GM23338 (cell line): ENCODE data around the gene DNAJC15. TPM values are rescaled to one million over a fixed set of nuclear protein-coding genes. Genes with fewer than 3 reads are reported as not detected.

Source experiments
- ATAC-seq: fragments of 200-7000 bp; cut with Tn5 transposase; 3 replicates; pipeline ENCODE4 v1.9.1; 2020
- DNase-seq: peaks from one replicate; pipeline ENCODE4 v3.0.0-alpha.2; 2015; ENCODE audit warnings: low spot score
- H2AFZ ChIP-seq: fragments of 200-600 bp; sonication (generic); 2 replicates; pipeline ENCODE4 v1.8.0; 2016; ENCODE audit warnings: antibody characterized with exemption, mild to moderate bottlenecking, moderate library complexity
- H3F3A ChIP-seq: fragments of 200-600 bp; sonication (generic); replicated peaks from 2 replicates; pipeline ENCODE4 v1.8.0; 2017; ENCODE audit warnings: antibody characterized with exemption, mixed run types, low read depth
- H3K27ac ChIP-seq: fragments of 200-600 bp; sonication (generic); 2 replicates; pipeline ENCODE4 v1.6.1; 2016; ENCODE audit warnings: low read depth
- H3K27me3 ChIP-seq: fragments of 200-600 bp; sonication (generic); 2 replicates; pipeline ENCODE4 v1.8.0; 2016; ENCODE audit warnings: mild to moderate bottlenecking, mixed run types, moderate library complexity; ENCODE audit not compliant: insufficient read depth
- H3K36me3 ChIP-seq: fragments of 200-600 bp; sonication (generic); 2 replicates; pipeline ENCODE4 v1.8.0; 2016; ENCODE audit warnings: mild to moderate bottlenecking; ENCODE audit not compliant: insufficient read depth
- H3K4me1 ChIP-seq: fragments of 200-600 bp; sonication (generic); 2 replicates; pipeline ENCODE4 v1.8.0; 2016; ENCODE audit warnings: mild to moderate bottlenecking, moderate library complexity; ENCODE audit not compliant: insufficient read depth
- H3K4me2 ChIP-seq: fragments of 200-600 bp; sonication (generic); 2 replicates; pipeline ENCODE4 v1.7.1; 2017; ENCODE audit warnings: mixed run types
- H3K4me3 ChIP-seq: fragments of 200-600 bp; sonication (generic); 2 replicates; pipeline ENCODE4 v1.6.1; 2016; ENCODE audit warnings: mixed run types
- H3K79me2 ChIP-seq: fragments of 200-600 bp; sonication (generic); replicated peaks from 2 replicates; pipeline ENCODE4 v1.8.0; 2017; ENCODE audit warnings: mild to moderate bottlenecking; ENCODE audit not compliant: insufficient read depth
- H3K9me2 ChIP-seq: fragments of 200-600 bp; sonication (generic); 2 replicates; pipeline ENCODE4 v1.8.0; 2017; ENCODE audit not compliant: insufficient read depth
- H4K20me1 ChIP-seq: fragments of 200-600 bp; sonication (generic); replicated peaks from 2 replicates; pipeline ENCODE4 v1.8.0; 2017; ENCODE audit warnings: mild to moderate bottlenecking; ENCODE audit not compliant: insufficient read depth
- H3K27ac Mint-ChIP-seq: 2 replicates; pipeline ENCODE4 v1.8.0; 2020; ENCODE audit warnings: inconsistent platforms, mild to moderate bottlenecking, moderate library complexity, mixed read lengths
- H3K27me3 Mint-ChIP-seq: 3 replicates; pipeline ENCODE4 v1.8.0; 2022; ENCODE audit warnings: low read depth, mild to moderate bottlenecking, moderate library complexity, mixed read lengths, inconsistent platforms; ENCODE audit not compliant: insufficient read depth, poor library complexity
- H3K36me3 Mint-ChIP-seq: 3 replicates; pipeline ENCODE4 v1.8.0; 2021; ENCODE audit warnings: low read depth, mild to moderate bottlenecking, inconsistent platforms, moderate library complexity, mixed read lengths
- H3K4me1 Mint-ChIP-seq: 3 replicates; pipeline ENCODE4 v1.8.0; 2020; ENCODE audit warnings: mild to moderate bottlenecking, inconsistent platforms, mixed read lengths
- H3K4me3 Mint-ChIP-seq: 3 replicates; pipeline ENCODE4 v1.8.0; 2021; ENCODE audit warnings: moderate library complexity, mild to moderate bottlenecking, inconsistent platforms, mixed read lengths
- H3K9me3 Mint-ChIP-seq: 3 replicates; pipeline ENCODE4 v1.8.0; 2020; ENCODE audit warnings: moderate library complexity, mild to moderate bottlenecking, inconsistent platforms, mixed read lengths
- ETS1 ChIP-seq: IDR thresholded peaks from 2 replicates; pipeline ENCODE4 v1.6.1; 2016; ENCODE audit warnings: antibody characterized with exemption
- EZH2 ChIP-seq: fragments of 200-600 bp; sonication (generic); IDR thresholded peaks from one replicate; pipeline ENCODE4 v1.8.0; 2017; ENCODE audit warnings: antibody characterized with exemption, mild to moderate bottlenecking, low read depth; ENCODE audit not compliant: unreplicated experiment
- EZH2phosphoT487 ChIP-seq: fragments of 200-600 bp; sonication (generic); IDR thresholded peaks from one replicate; pipeline ENCODE4 v1.8.1; 2018; ENCODE audit warnings: antibody characterized with exemption; ENCODE audit not compliant: unreplicated experiment
- JUNB ChIP-seq: IDR thresholded peaks from one replicate; pipeline ENCODE4 v1.6.1; 2016; ENCODE audit warnings: antibody characterized with exemption; ENCODE audit not compliant: unreplicated experiment
- NANOG ChIP-seq: IDR thresholded peaks from 2 replicates; pipeline ENCODE4 v1.6.1; 2016; ENCODE audit warnings: antibody characterized with exemption, borderline replicate concordance
- POLR2AphosphoS5 ChIP-seq: IDR thresholded peaks from 2 replicates; pipeline ENCODE4 v1.6.1; 2016; ENCODE audit warnings: antibody characterized with exemption, low read depth
- REST ChIP-seq: IDR thresholded peaks from one replicate; pipeline ENCODE4 v1.6.1; 2018; ENCODE audit warnings: antibody characterized with exemption; ENCODE audit not compliant: unreplicated experiment
- STAT1 ChIP-seq: IDR thresholded peaks from one replicate; pipeline ENCODE4 v1.6.1; 2016; ENCODE audit warnings: antibody characterized with exemption; ENCODE audit not compliant: unreplicated experiment
- ZNF114 ChIP-seq: fragments of 250-450 bp; sonication (Bioruptor Pico); IDR thresholded peaks from 2 replicates; pipeline ENCODE4 v1.5.0; 2020; ENCODE audit warnings: mild to moderate bottlenecking, moderate library complexity
- ZNF331 ChIP-seq: fragments of 250-450 bp; sonication (Bioruptor Pico); IDR thresholded peaks from 2 replicates; pipeline ENCODE4 v1.5.0; 2020; ENCODE audit warnings: low read depth, mild to moderate bottlenecking, moderate library complexity
- polyA plus RNA-seq: library from polyadenylated mRNA; unstranded; fragments of >200 nt; fragmentation: Nextera tagmentation; extraction: Ambion mirVana; gene quantifications from 2 replicates; pipeline ENCODE4 v1.2.1, GENCODE V29; 2016
- total RNA-seq: library from RNA; depleted of rRNA; stranded (reverse); fragments of >200 nt; shearing (Covaris generic); gene quantifications from 2 replicates; pipeline ENCODE4 v1.2.3, GENCODE V29; 2014
- TF ChIP-seq, protein P1 (sequence below), 2 experiments: fragments of 200-600 bp in 1 of 2; sonication (generic) in 1 of 2; conservative IDR thresholded peaks; 2 replicates each; pipeline versions ENCODE4 v1.5.1 to v1.6.1; 2016 to 2017; ENCODE audit warnings: antibody characterized with exemption in 2 of 2, low read depth in 2 of 2, mild to moderate bottlenecking in 2 of 2, moderate library complexity in 1 of 2

DNAJC15 gene
- total and polyA plus RNA-seq, 2 experiments from 2014 or later = 11.4 to 80.4 TPM

DNA sequence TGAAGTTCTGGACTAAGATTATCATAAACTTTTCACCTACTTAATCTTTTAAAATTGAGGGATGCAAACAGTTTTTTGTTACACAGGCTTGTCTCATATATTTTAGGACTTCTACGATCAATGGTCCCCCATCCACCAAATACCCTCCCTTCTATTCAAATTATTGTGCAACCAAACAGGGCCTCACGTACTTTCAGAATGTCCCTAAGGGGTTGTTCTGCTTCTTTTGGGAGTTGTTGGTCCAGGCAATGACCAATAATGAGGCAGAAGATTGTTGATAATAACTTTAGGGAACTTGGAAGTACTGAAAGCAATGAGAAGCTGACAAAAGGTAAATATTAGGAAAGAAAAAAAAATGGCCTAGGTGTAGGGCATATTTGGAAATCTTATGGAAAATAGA is 2.9 kb downstream of the DNAJC15 start (continued):
- TF ChIP-seq REST (no peak), ZNF331 (no peak), STAT1 (no peak), EZH2 (no peak)
- TF ChIP-seq, protein P1, sequence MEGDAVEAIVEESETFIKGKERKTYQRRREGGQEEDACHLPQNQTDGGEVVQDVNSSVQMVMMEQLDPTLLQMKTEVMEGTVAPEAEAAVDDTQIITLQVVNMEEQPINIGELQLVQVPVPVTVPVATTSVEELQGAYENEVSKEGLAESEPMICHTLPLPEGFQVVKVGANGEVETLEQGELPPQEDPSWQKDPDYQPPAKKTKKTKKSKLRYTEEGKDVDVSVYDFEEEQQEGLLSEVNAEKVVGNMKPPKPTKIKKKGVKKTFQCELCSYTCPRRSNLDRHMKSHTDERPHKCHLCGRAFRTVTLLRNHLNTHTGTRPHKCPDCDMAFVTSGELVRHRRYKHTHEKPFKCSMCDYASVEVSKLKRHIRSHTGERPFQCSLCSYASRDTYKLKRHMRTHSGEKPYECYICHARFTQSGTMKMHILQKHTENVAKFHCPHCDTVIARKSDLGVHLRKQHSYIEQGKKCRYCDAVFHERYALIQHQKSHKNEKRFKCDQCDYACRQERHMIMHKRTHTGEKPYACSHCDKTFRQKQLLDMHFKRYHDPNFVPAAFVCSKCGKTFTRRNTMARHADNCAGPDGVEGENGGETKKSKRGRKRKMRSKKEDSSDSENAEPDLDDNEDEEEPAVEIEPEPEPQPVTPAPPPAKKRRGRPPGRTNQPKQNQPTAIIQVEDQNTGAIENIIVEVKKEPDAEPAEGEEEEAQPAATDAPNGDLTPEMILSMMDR (conservative IDR thresholded peaks at IDR 0.05; ENCODE audit: low read depth in 2 of 2) = no peak

DNA sequence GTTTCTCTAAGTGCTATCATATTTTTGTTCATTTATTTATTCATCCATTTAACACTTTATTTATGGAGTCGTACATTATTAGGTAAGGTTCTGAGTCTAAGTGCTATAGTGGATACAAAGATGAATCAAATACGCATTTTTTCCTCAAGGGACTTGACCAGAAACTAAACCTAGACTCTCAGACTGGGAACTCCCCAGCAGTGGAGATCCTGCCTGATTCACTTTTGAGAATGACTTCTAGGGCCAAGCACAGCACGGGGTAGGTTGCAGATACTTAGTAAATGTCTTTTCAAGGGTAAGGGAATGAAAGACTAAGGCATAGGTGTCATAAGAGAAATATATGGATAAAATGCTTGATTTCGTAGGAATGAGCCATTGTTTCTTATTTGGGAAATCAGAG is 7.2 kb downstream of the DNAJC15 start:
- H3K4me2 ChIP-seq = no peak overlapping the region
- no peak overlapping the region for H3K4me3 Mint-ChIP-seq
- H3K79me2 ChIP-seq = peaks cover 50% of the 10 kb centered on the region
- H3K9me3 Mint-ChIP-seq = no peaks in the 10 kb centered on the region
- no peaks in the 10 kb centered on the region for H3F3A ChIP-seq
- no peaks in the 10 kb centered on the region for H3K36me3 ChIP-seq
- no peak overlapping the region for H3K27ac ChIP-seq
- H3K4me1 Mint-ChIP-seq = peaks cover 2% of the 10 kb centered on the region; the same call in 1 of the 3 replicates
- no peaks in the 10 kb centered on the region for H3K4me1 ChIP-seq
- no peak overlapping the region for H3K4me3 ChIP-seq
- H3K27me3 Mint-ChIP-seq = no peaks in the 10 kb centered on the region
- DNase-seq (no peak), ATAC-seq (no peak)
- H3K27ac Mint-ChIP-seq = no peak overlapping the region
- H3K36me3 Mint-ChIP-seq = peaks cover 18% of the 10 kb centered on the region; the same call in 2 of the 3 replicates
- no peaks in the 10 kb centered on the region for H3K9me2 ChIP-seq
- 0 out of 2 replicates have a peak, but pooled peaks cover 4% of the 10 kb centered on the region for H4K20me1 ChIP-seq
- H2AFZ ChIP-seq = no peak overlapping the region
- H3K27me3 ChIP-seq = no peaks in the 10 kb centered on the region
- no peak for TF ChIP-seq JUNB
- TF ChIP-seq ZNF114 (CRISPR knock-in tag) = no peak
- TF ChIP-seq, protein P1 (conservative IDR thresholded peaks at IDR 0.05; ENCODE audit: low read depth in 2 of 2) = no peak
- TF ChIP-seq EZH2 = no peak
- TF ChIP-seq ETS1 = no peak
- no peak for TF ChIP-seq POLR2AphosphoS5
- TF ChIP-seq STAT1 = no peak
- no peak for TF ChIP-seq NANOG
- TF ChIP-seq ZNF331 = no peak
- TF ChIP-seq EZH2phosphoT487 = no peak
